ENCODE measurements around the gene TMEM80.

TMEM80 gene

GRCh38 chr11:656426-656825 is 39.2 kb upstream of the TMEM80 start:
- DNase-seq (ENCODE audit: low read depth, low spot score) = no peak
- in situ Hi-C loops (cut with HindIII; ENCODE audit: low sequenced_read_pairs) = no loop called here
- TF ChIP-seq CTCF (IDR thresholded peaks at IDR 0.05; ENCODE audit: low read depth, low read length) = no peak
- no peak overlapping the region for H3K4me3 ChIP-seq (ENCODE audit: low read depth, low read length)

- no peak overlapping the region for H3K4me3 ChIP-seq (ENCODE audit: low read depth, low read length)
- TF ChIP-seq CTCF (IDR thresholded peaks at IDR 0.05; ENCODE audit: low read depth, low read length) = no peak
- in situ Hi-C loops (cut with HindIII; ENCODE audit: low sequenced_read_pairs) = no loop called here
- DNase-seq (ENCODE audit: low read depth, low spot score) = no peak
Observed at GRCh38 chr11:656866-657265, 38.8 kb upstream of the TMEM80 start.

GRCh38 chr11:657691-658126 is 37.9 kb upstream of the TMEM80 start:
- H3K4me3 ChIP-seq (ENCODE audit: low read depth, low read length) = no peak overlapping the region
- TF ChIP-seq CTCF (IDR thresholded peaks at IDR 0.05; ENCODE audit: low read depth, low read length) = no peak
- DNase-seq (ENCODE audit: low read depth, low spot score) = no peak
- in situ Hi-C loops (cut with HindIII; ENCODE audit: low sequenced_read_pairs) = no loop called here

- DNase-seq (ENCODE audit: low read depth, low spot score) = no peak
- in situ Hi-C loops (cut with HindIII; ENCODE audit: low sequenced_read_pairs) = no loop called here
- TF ChIP-seq CTCF (IDR thresholded peaks at IDR 0.05; ENCODE audit: low read depth, low read length) = no peak
- no peak overlapping the region for H3K4me3 ChIP-seq (ENCODE audit: low read depth, low read length)
Observed at GRCh38 chr11:659532-660085, 36.0 kb upstream of the TMEM80 start.

GRCh38 chr11:660281-660680 is 35.3 kb upstream of the TMEM80 start:
- no peak for TF ChIP-seq CTCF (IDR thresholded peaks at IDR 0.05; ENCODE audit: low read depth, low read length)
- no peak for DNase-seq (ENCODE audit: low read depth, low spot score)
- in situ Hi-C loops (cut with HindIII; ENCODE audit: low sequenced_read_pairs) = no loop called here
- H3K4me3 ChIP-seq (ENCODE audit: low read depth, low read length) = no peak overlapping the region

GRCh38 chr11:660681-661444 is 34.8 kb upstream of the TMEM80 start:
- H3K4me3 ChIP-seq (ENCODE audit: low read depth, low read length) = no peak overlapping the region
- no peak for DNase-seq (ENCODE audit: low read depth, low spot score)
- in situ Hi-C loops (cut with HindIII; ENCODE audit: low sequenced_read_pairs) = no loop called here
- no peak for TF ChIP-seq CTCF (IDR thresholded peaks at IDR 0.05; ENCODE audit: low read depth, low read length)

Measured in astrocyte of the spinal cord (primary cell).